Skeletal muscle tissue (tissue), 4 donors: ENCODE results near the gene FIS1. TPM values are rescaled to one million over a fixed set of nuclear protein-coding genes. Genes with fewer than 3 reads are reported as not detected.

ENCODE experiments used
- H3K27ac ChIP-seq: one replicate; pipeline ENCODE4 v1.7.0; 2013; ENCODE audit warnings: mild to moderate bottlenecking, low read depth, low read length, inconsistent platforms
- H3K27me3 ChIP-seq, 3 donors: one replicate each; pipeline ENCODE4 v1.7.0; 2013; ENCODE audit warnings: low read length in 3 of 3; ENCODE audit not compliant: control insufficient read depth in 3 of 3, insufficient read depth in 3 of 3
- H3K36me3 ChIP-seq, 3 donors: one replicate each; pipeline ENCODE4 v1.7.0; 2013; ENCODE audit warnings: low read length in 3 of 3; ENCODE audit not compliant: control insufficient read depth in 3 of 3, insufficient read depth in 3 of 3
- H3K4me1 ChIP-seq, 3 donors: one replicate each; pipeline ENCODE4 v1.7.0; 2013; ENCODE audit warnings: low read length in 3 of 3, mild to moderate bottlenecking in 3 of 3; ENCODE audit not compliant: control insufficient read depth in 3 of 3, insufficient read depth in 3 of 3
- H3K4me3 ChIP-seq, 3 donors: one replicate each; pipeline ENCODE4 v1.7.0; 2013; ENCODE audit warnings: low read length in 3 of 3
- H3K9ac ChIP-seq, 3 donors: one replicate each; pipeline ENCODE4 v1.7.0; 2013; ENCODE audit warnings: low read length in 3 of 3, mild to moderate bottlenecking in 3 of 3, moderate library complexity in 2 of 3, low read depth in 1 of 3
- H3K9me3 ChIP-seq, 3 donors: one replicate each; pipeline ENCODE4 v1.7.0; 2013; ENCODE audit warnings: low read length in 3 of 3; ENCODE audit not compliant: control insufficient read depth in 3 of 3
- total RNA-seq: library from RNA; depleted of rRNA; stranded (reverse); fragments of >200 nt; gene quantifications from one replicate; pipeline ENCODE4 v1.2.3, GENCODE V29; 2014
- donor health status: Osteomylitis.

Gene FIS1
- total RNA-seq, 1 donor from 2014 or later, result 188 TPM

- H3K27ac ChIP-seq, result no peak overlapping the region
- peak overlapping the region in 1 of 3 donors; percentile 50 for H3K9ac ChIP-seq
- no peaks in the 10 kb centered on the region for H3K27me3 ChIP-seq
- H3K36me3 ChIP-seq, result peaks cover 24 to 28% (median 27%) of the 10 kb centered on the region in 3 donors
- no peaks in the 10 kb centered on the region for H3K9me3 ChIP-seq
- no peak overlapping the region for H3K4me3 ChIP-seq
- H3K4me1 ChIP-seq, result peaks cover 58 to 74% (median 60%) of the 10 kb centered on the region in 3 donors
Measured at GRCh38 chr7:101241015-101241363, 3.9 kb downstream of the FIS1 start.

DNA sequence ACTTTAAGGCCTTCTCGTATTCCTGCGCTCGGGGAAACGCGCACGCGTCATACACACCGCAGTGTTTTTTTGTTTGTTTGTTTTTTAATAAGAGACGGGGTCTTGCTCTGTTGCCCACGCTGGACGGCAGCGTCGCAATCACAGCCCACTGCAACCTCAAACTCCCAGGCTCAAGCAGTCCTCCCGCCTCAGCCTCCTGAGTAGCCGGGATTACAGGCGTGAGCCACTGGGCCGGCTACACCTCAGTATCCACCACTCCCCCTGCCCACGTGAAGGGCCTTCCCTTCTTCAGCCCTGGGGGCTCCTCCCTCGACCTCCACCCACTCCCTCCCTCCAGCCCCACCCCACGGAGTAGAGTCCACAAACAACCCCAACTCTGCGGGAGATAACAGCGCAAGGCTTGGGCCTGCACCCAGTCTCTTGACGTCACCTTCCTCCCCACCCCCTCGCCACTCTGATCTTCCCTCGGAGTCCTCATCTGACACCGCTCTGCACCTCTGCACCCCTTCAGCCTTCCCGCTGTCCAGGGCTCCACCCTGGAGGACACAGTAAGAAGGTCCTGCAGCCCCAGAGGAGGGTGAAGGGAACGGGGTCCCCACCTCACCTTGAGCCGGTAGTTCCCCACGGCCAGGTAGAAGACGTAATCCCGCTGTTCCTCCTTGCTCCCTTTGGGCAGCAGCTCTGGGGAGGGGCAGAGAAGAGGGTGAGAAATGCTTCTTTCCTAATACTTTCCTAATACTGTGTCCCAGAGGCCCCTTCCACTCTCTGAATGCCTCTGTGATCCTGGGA is 4.5 kb downstream of the FIS1 start:
- Histone ChIP-seq H3K36me3 (peaks cover 24 to 28% (median 25%) of the 10 kb centered on the region in 3 donors), H3K9me3 (no peaks in the 10 kb centered on the region), H3K9ac (peak overlapping the region in 1 of 3 donors; percentile 50), H3K27me3 (no peaks in the 10 kb centered on the region), H3K27ac (no peak overlapping the region), H3K4me1 (peaks cover 52 to 68% (median 56%) of the 10 kb centered on the region in 3 donors), H3K4me3 (no peak overlapping the region)

DNA sequence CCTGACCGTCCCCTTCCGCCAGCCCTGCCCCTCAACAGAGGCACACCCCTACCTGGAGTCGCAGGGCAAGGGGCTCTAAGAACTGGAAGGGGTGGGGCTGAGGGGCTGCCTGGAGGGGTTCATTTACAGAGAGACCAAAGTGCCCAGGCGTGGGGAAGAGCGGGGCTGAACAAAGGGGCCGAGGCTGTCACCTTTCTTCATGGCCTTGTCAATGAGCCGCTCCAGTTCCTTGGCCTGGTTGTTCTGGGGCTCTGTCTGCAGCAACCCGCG is 5.0 kb downstream of the FIS1 start:
- H3K4me1 ChIP-seq, result peaks cover 48 to 64% (median 54%) of the 10 kb centered on the region in 3 donors
- H3K9ac ChIP-seq, result no peak overlapping the region
- no peaks in the 10 kb centered on the region for H3K27me3 ChIP-seq
- peaks cover 24 to 28% (median 25%) of the 10 kb centered on the region in 3 donors for H3K36me3 ChIP-seq
- H3K4me3 ChIP-seq, result no peak overlapping the region
- H3K27ac ChIP-seq, result peak overlapping the region; percentile 59
- no peaks in the 10 kb centered on the region for H3K9me3 ChIP-seq

- H3K36me3 ChIP-seq, result peaks cover 24 to 28% (median 25%) of the 10 kb centered on the region in 3 donors
- H3K27ac ChIP-seq, result peak overlapping the region; percentile 59
- H3K4me3 ChIP-seq, result no peak overlapping the region
- H3K9me3 ChIP-seq, result no peaks in the 10 kb centered on the region
- H3K9ac ChIP-seq, result peak overlapping the region in 1 of 3 donors; percentile 72
- peaks cover 47 to 59% (median 54%) of the 10 kb centered on the region in 3 donors for H3K4me1 ChIP-seq
- no peaks in the 10 kb centered on the region for H3K27me3 ChIP-seq
Measured at GRCh38 chr7:101239191-101239950, 5.5 kb downstream of the FIS1 start.

DNA sequence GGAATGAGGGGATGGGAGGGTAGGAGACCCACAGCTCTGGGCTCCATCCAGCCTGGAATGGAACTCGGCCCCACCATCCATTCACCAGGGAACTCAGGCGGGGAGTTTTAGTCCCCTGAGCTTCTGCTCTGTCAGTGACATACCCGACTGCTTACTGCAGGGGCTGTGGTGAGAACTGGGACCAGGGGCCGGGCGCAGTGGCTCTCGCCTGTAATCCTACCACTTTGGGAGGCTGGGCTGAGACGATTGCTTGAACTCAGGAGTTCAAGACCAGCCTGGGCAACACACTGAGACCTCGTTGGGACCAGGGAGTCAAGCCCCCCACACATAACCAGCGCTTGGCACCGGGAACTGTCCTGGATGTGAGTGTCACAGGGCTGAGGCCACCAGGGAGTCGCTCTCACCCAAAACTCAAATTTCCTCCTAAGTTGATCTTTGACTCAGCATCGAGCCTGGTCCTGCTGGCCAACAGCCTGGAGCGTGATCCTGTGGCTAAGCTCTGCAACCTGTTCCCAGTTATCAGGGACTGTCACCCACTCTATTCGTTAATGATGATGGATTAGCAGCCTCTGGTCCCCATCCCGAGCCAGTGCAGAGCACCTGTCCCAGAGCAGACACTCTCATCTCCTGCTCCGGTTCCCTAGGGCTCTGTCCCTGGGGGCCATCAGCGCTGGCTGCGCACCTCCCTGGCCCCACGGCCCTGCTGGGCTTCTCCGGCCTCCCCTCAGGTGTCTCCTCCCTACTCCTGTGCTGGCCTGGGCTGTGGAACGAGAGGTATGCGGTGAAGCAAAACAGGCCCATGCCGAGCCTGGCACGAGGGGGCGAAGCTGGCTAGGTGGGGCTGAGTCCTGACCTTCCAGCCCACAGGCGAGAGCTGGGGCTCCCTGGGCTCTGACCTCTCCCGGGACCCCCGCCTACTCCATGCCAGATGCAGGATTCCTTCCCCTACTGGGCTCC is 6.4 kb downstream of the FIS1 start:
- Histone ChIP-seq H3K4me1 (peaks cover 41 to 51% (median 48%) of the 10 kb centered on the region in 3 donors), H3K4me3 (peak overlapping the region in 2 of 3 donors; percentile 43 to 45), H3K36me3 (peaks cover 22 to 28% (median 24%) of the 10 kb centered on the region in 3 donors), H3K27ac (peak overlapping the region; percentile 59), H3K9me3 (no peaks in the 10 kb centered on the region), H3K27me3 (no peaks in the 10 kb centered on the region), H3K9ac (peak overlapping the region; percentile 50 to 72 (median 54))

GRCh38 chr7:101237206-101238067 is 7.4 kb downstream of the FIS1 start, which contains the start of gene CLDN15:
Gene CLDN15 (minus strand): TSS chr7:101237802. CDS start chr7:101237581, 221 bp downstream.
- Histone ChIP-seq H3K27me3 (no peaks in the 10 kb centered on the region), H3K9me3 (no peaks in the 10 kb centered on the region), H3K27ac (peak within 1 kb of the TSS; percentile 59), H3K36me3 (peaks cover 22 to 24% (median 23%) of the 10 kb centered on the region in 3 donors), H3K4me1 (peaks cover 34 to 41% (median 40%) of the 10 kb centered on the region in 3 donors), H3K4me3 (peak within 1 kb of the TSS in 2 of 3 donors; percentile 45 to 56), H3K9ac (peak within 1 kb of the TSS; percentile 50 to 72 (median 54))

- no peaks in the 10 kb centered on the region for H3K27me3 ChIP-seq
- H3K9ac ChIP-seq, result peak overlapping the region in 1 of 3 donors; percentile 33
- H3K27ac ChIP-seq, result no peak overlapping the region
- peaks cover 32 to 39% (median 37%) of the 10 kb centered on the region in 3 donors for H3K4me1 ChIP-seq
- no peak overlapping the region for H3K4me3 ChIP-seq
- no peaks in the 10 kb centered on the region for H3K9me3 ChIP-seq
- peaks cover 22 to 24% (median 23%) of the 10 kb centered on the region in 3 donors for H3K36me3 ChIP-seq
Measured at GRCh38 chr7:101236292-101236835, 8.5 kb downstream of the FIS1 start.

- H3K36me3 ChIP-seq, result peaks cover 17 to 19% (median 18%) of the 10 kb centered on the region in 3 donors
- H3K4me1 ChIP-seq, result peaks cover 26 to 35% (median 31%) of the 10 kb centered on the region in 3 donors
- H3K27me3 ChIP-seq, result no peaks in the 10 kb centered on the region
Measured at GRCh38 chr7:101235522-101235921, 9.4 kb downstream of the FIS1 start.

More at GRCh38 chr7:101235522-101235921, 9.4 kb downstream of the FIS1 start:
- H3K4me3 ChIP-seq, result no peak overlapping the region
- H3K9me3 ChIP-seq, result no peaks in the 10 kb centered on the region
- no peak overlapping the region for H3K9ac ChIP-seq
- no peak overlapping the region for H3K27ac ChIP-seq
